Measurements from ENCODE around the gene SGK1.
A peak's percentile ranks its signal among the peaks of the same experiment; 100 is the strongest.

The SGK1 gene

GRCh38 chr6:134172706-134173365, 145.1 kb downstream of the SGK1 start:
- peaks cover 5% of the 10 kb centered on the region for H3K36me3 ChIP-seq (ENCODE audit: control insufficient read depth, insufficient read depth, low read length)
- H3K4me3 ChIP-seq (replicated peaks; ENCODE audit: low read depth, low read length): peak overlapping the region; percentile 67
- TF ChIP-seq CTCF (IDR thresholded peaks at IDR 0.05; ENCODE audit: insufficient read depth, low read length, poor library complexity, severe bottlenecking): no peak
- no peak for DNase-seq (ENCODE audit: extremely low read depth, insufficient read length)
- no peaks in the 10 kb centered on the region; the same call in 1 of the 2 replicates for H3K27me3 ChIP-seq (replicated peaks; ENCODE audit: control insufficient read depth, insufficient read depth, low read length)

- peaks cover 6% of the 10 kb centered on the region for H3K36me3 ChIP-seq (ENCODE audit: control insufficient read depth, insufficient read depth, low read length)
These were observed 145.7 kb downstream of the SGK1 start for GRCh38 chr6:134172020-134172705.

GRCh38 chr6:134171517-134171916, 146.4 kb downstream of the SGK1 start:
- H3K36me3 ChIP-seq (ENCODE audit: control insufficient read depth, insufficient read depth, low read length): peaks cover 6% of the 10 kb centered on the region
- DNase-seq (ENCODE audit: extremely low read depth, insufficient read length): no peak
- TF ChIP-seq CTCF (IDR thresholded peaks at IDR 0.05; ENCODE audit: insufficient read depth, low read length, poor library complexity, severe bottlenecking): no peak
- H3K27me3 ChIP-seq (replicated peaks; ENCODE audit: control insufficient read depth, insufficient read depth, low read length): no peaks in the 10 kb centered on the region
- H3K4me3 ChIP-seq (replicated peaks; ENCODE audit: low read depth, low read length): no peak overlapping the region

More at GRCh38 chr6:134172020-134172705, 145.7 kb downstream of the SGK1 start:
- no peaks in the 10 kb centered on the region; the same call in 1 of the 2 replicates for H3K27me3 ChIP-seq (replicated peaks; ENCODE audit: control insufficient read depth, insufficient read depth, low read length)
- peak overlapping the region; percentile 11; the same call in 1 of the 2 replicates for H3K4me3 ChIP-seq (replicated peaks; ENCODE audit: low read depth, low read length)
- TF ChIP-seq CTCF (IDR thresholded peaks at IDR 0.05; ENCODE audit: insufficient read depth, low read length, poor library complexity, severe bottlenecking): no peak
- DNase-seq (ENCODE audit: extremely low read depth, insufficient read length): no peak

GRCh38 chr6:134170844-134171243, 147.1 kb downstream of the SGK1 start:
- no peak for TF ChIP-seq CTCF (IDR thresholded peaks at IDR 0.05; ENCODE audit: insufficient read depth, low read length, poor library complexity, severe bottlenecking)
- no peaks in the 10 kb centered on the region for H3K27me3 ChIP-seq (replicated peaks; ENCODE audit: control insufficient read depth, insufficient read depth, low read length)
- peaks cover 6% of the 10 kb centered on the region for H3K36me3 ChIP-seq (ENCODE audit: control insufficient read depth, insufficient read depth, low read length)
- no peak overlapping the region for H3K4me3 ChIP-seq (replicated peaks; ENCODE audit: low read depth, low read length)
- no peak for DNase-seq (ENCODE audit: extremely low read depth, insufficient read length)

GRCh38 chr6:134169871-134170486, 147.9 kb downstream of the SGK1 start:
- H3K4me3 ChIP-seq (replicated peaks; ENCODE audit: low read depth, low read length): no peak overlapping the region
- DNase-seq (ENCODE audit: extremely low read depth, insufficient read length): no peak
- TF ChIP-seq CTCF (IDR thresholded peaks at IDR 0.05; ENCODE audit: insufficient read depth, low read length, poor library complexity, severe bottlenecking): no peak
- H3K27me3 ChIP-seq (replicated peaks; ENCODE audit: control insufficient read depth, insufficient read depth, low read length): no peaks in the 10 kb centered on the region
- peaks cover 6% of the 10 kb centered on the region for H3K36me3 ChIP-seq (ENCODE audit: control insufficient read depth, insufficient read depth, low read length)

Data from GM06990 (cell line).